Myometrial cell (primary cell): ENCODE measurements around the gene MAPK1IP1L. TPM values are rescaled to one million over a fixed set of nuclear protein-coding genes. Genes with fewer than 3 reads are reported as not detected.

Source experiments
- total RNA-seq: library from RNA; depleted of rRNA; stranded (reverse); fragments of >200 nt; gene quantifications from 2 replicates; pipeline ENCODE4 v1.2.3, GENCODE V29; 2015

MAPK1IP1L gene
- 75.0 and 76.7 TPM in 2 replicates for total RNA-seq

DNA sequence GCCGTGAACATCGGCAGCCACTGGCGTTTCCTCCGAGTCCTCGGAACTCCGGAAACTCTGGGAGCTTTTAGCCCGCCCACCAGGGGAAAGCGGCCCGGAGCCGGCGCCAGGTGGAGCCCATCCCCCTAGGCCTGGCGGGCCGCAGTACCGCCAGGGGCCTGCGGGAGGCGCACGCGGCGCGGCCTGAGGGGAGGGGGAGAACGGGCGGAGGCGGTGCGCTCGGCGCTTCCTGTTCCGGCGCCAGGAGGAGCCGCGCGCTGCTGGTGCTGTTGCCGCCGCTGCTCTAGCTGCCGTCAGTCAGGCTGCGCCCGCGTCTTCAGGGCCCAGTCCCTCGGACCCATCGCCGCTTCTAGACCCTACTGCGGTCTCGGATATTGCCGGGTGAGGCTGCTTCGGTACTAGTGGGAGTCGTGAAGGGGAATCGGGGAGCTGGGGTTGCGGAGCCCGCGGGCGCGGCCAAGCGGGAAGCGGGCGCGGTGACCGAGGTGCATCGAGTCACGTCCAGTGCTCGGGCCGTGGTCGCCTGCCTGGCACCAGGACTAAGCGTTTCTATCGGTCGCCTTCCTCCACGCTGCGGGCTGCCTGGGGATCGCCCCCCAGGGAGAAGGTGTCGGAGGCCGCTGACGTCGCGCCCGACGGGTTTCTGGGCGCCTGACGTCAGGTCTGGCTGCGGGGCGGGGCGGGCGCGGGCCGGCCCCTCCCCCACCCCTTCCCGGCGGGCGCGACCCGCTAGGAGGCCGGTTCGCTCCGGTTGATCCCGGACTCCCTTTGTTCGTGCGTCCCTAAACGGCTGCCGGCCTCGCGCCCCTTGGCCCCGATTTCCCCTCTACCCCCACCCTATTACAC, at the start of gene MAPK1IP1L:
Gene MAPK1IP1L, plus strand, starts transcription at position 225 of the 846 bp plus-strand sequence. CDS start 10,037 bp downstream, outside the sequence.

DNA sequence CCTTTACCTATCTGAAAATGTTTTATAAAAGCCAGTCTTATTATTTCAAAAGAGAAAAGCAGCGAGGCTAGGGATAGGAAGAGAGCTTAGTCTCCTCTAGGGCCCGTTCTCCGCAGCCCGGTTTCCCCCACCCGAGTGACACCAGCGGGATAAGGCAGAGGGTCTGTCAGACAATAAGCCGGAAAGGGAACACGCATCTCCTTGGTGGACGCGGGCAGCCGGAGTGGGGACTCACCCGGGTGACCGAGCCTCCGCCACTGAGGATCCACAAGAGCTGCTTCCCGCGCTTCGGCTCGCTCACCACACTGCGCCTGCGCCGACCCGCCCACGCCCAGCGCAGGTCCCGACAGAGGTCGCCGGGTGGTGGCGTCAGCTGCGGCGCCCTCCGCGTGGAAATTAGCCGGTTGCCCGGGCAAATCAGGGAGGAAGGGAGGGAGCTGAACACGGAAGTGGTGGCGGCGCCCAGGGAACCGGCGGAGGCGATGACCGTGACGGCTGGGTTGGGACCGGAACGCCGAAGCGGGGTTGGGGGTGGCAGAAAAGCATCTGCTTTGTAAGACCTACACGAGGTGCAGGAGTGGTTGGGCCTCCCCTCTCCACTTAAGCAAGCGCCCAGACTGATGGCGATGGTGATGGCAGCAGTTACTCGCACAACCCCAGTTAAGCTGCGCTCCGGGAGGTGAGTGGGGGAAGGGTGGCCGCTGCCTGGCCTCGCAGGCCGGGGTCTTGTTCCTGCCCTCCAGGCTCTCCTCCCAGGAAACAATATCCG, 24.5 kb upstream of the MAPK1IP1L start, which contains the start of the genes SOCS4 and WDHD1:
Gene SOCS4, plus strand, starts transcription at position 444 of the 769 bp plus-strand sequence. CDS start 15,806 bp downstream, outside the sequence.
Gene WDHD1, minus strand, starts transcription at position 307 of the 769 bp plus-strand sequence. CDS start 312 bp downstream, outside the sequence.

Other genes starting within 250 kb of the MAPK1IP1L start
- gene GCH1, start 148.8 kb upstream of the MAPK1IP1L start, total RNA-seq = 4.8 and 6.1 TPM in 2 replicates
- gene WDHD1, start 24.5 kb upstream of the MAPK1IP1L start, total RNA-seq = 7.5 and 9.9 TPM in 2 replicates
- gene SOCS4, start 24.4 kb upstream of the MAPK1IP1L start, total RNA-seq = 6.9 and 7.4 TPM in 2 replicates
- gene LGALS3, start 77.6 kb downstream of the MAPK1IP1L start, total RNA-seq = 301 and 317 TPM in 2 replicates
- 51.6 and 57.8 TPM in 2 replicates for gene DLGAP5, start 139.9 kb downstream of the MAPK1IP1L start, total RNA-seq
- 17.4 and 18.5 TPM in 2 replicates for gene FBXO34, start 219.8 kb downstream of the MAPK1IP1L start, total RNA-seq